Fibroblast of lung (primary cell): ENCODE measurements around the gene SETX.

Experiments used
- EZH2 ChIP-seq: IDR thresholded peaks from 2 replicates; pipeline ENCODE4 v1.5.1; 2012; ENCODE audit warnings: low read length, control low read depth, mild to moderate bottlenecking; ENCODE audit errors: missing control alignments
- TF ChIP-seq, protein P1 (sequence below), 2 donors: IDR thresholded peaks in 1 of 2; conservative IDR thresholded peaks in 1 of 2; 1 replicate in 1 of 2; 2 replicates in 1 of 2; pipeline ENCODE4 v1.5.1; 2011 to 2012; ENCODE audit warnings: low read length in 2 of 2, control low read depth in 1 of 2, inconsistent platforms in 1 of 2, low read depth in 1 of 2, mild to moderate bottlenecking in 1 of 2

DNA sequence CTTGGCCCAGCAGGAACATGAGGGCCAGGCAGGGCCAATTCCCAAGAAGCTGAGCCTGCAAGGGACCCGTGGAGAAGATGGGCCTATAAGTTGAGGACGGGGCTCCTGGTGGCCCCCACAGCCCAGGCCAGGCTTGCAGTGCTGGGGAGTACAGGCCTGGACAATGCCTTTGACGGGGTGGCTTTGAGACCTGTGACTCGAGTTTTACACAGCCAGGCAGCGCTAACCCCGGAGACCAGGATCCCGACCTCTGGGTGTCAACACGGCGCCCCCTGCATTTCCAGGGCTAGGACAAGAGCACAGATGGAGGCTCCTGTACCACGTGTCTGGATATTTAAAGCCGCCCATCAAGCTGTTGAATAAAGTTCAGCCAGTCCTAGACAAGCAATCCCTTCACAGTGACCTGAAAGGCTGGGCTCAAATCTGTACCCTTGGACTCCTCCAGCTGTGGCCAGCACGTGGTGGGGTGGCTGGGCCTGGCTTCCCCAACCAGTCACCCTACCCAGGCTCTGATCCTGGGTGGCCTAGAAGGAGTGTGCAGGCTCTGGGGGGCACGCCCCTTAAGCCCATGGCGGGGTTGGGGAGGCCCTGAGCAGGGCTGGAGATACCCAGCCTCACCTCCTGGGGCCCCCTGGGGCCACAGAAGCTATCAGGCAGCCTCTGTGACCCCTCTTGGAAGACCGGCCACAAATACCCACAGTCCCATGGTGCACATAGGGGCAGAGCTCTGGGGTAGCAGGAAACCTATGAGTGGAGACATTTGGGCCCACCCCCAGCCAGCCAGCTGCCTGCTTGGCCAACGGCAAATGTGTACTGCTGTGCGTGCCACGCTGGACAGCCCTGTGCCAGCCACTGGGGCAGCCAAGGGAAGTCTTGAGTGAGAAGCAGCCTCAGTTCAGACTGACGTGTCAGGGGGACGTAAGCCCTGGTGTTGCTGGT, 104.2 kb downstream of the SETX start:
- TF ChIP-seq, protein P1, sequence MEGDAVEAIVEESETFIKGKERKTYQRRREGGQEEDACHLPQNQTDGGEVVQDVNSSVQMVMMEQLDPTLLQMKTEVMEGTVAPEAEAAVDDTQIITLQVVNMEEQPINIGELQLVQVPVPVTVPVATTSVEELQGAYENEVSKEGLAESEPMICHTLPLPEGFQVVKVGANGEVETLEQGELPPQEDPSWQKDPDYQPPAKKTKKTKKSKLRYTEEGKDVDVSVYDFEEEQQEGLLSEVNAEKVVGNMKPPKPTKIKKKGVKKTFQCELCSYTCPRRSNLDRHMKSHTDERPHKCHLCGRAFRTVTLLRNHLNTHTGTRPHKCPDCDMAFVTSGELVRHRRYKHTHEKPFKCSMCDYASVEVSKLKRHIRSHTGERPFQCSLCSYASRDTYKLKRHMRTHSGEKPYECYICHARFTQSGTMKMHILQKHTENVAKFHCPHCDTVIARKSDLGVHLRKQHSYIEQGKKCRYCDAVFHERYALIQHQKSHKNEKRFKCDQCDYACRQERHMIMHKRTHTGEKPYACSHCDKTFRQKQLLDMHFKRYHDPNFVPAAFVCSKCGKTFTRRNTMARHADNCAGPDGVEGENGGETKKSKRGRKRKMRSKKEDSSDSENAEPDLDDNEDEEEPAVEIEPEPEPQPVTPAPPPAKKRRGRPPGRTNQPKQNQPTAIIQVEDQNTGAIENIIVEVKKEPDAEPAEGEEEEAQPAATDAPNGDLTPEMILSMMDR (conservative IDR thresholded peaks at IDR 0.05 in 1 of 2, IDR thresholded peaks at IDR 0.05 in 1 of 2; ENCODE audit: low read depth in 1 of 2, low read length in 2 of 2): no peak
- TF ChIP-seq EZH2: no peak
